C4-2B (cell line): Measurements from ENCODE around the gene CUEDC2.

Experiments used
- H3K27ac ChIP-seq: fragments of 450-650 bp; 2 replicates; pipeline ENCODE4 v1.5.1; 2017
- CTCF ChIP-seq: fragments of 450-650 bp; conservative IDR thresholded peaks from 2 replicates; pipeline ENCODE4 v1.5.1; 2017; ENCODE audit warnings: mild to moderate bottlenecking
- ZFX ChIP-seq: fragments of 450-650 bp; IDR thresholded peaks from 2 replicates; pipeline ENCODE4 v1.6.1; 2017

Gene CUEDC2

GRCh38 chr10:102422545-102423129 lies 9.7 kb downstream of the CUEDC2 start:
- peak overlapping the region; percentile 93 for H3K27ac ChIP-seq

DNA sequence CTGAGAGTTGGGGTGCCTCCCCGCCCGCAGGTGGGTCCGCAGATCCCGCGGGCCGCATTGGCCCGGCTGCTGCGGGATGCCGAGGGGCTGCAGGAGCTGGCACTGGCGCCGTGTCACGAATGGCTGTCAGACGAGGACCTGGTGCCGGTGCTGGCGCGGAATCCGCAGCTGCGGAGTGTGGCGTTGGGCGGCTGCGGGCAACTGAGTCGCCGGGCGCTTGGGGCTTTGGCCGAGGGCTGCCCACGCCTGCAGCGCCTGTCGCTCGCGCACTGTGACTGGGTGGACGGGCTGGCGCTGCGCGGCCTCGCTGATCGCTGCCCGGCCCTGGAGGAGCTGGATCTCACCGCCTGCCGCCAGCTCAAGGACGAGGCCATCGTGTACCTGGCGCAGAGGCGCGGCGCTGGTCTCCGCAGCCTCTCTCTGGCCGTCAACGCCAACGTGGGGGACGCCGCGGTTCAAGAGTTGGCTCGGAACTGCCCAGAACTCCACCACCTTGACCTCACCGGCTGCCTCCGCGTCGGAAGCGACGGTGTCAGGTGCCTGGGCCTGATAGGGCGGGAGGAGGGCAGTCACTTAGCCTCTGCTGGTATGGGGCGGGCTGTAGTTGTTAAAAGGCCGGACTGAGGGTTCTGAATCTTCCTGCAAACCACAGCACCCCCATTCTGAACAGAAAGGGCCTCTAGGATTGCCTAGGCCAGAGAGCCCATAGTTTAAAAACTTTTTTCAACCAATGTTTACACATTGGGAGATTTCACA lies 10.4 kb downstream of the CUEDC2 start:
- TF ChIP-seq ZFX (no peak), CTCF (no peak)
- peak overlapping the region; percentile 93 for H3K27ac ChIP-seq

More at GRCh38 chr10:102422545-102423129, 9.7 kb downstream of the CUEDC2 start:
- TF ChIP-seq ZFX: no peak
- peak; percentile 97 for TF ChIP-seq CTCF

DNA sequence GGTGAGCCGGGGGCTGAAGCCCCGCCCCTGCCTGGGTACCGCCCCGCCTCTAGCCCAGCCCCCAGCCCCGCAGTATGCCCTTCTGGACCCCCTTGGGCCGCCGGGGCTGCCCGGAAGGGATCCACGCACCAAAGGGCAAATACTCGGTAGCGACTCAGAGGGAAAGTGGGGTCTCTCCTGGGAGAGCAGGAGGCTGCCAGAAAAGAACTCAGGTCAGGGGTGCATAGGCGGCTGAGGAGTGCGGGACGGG lies 10.9 kb downstream of the CUEDC2 start:
- peak overlapping the region; percentile 93 for H3K27ac ChIP-seq
- peak; percentile 10 for TF ChIP-seq ZFX
- TF ChIP-seq CTCF: no peak

DNA sequence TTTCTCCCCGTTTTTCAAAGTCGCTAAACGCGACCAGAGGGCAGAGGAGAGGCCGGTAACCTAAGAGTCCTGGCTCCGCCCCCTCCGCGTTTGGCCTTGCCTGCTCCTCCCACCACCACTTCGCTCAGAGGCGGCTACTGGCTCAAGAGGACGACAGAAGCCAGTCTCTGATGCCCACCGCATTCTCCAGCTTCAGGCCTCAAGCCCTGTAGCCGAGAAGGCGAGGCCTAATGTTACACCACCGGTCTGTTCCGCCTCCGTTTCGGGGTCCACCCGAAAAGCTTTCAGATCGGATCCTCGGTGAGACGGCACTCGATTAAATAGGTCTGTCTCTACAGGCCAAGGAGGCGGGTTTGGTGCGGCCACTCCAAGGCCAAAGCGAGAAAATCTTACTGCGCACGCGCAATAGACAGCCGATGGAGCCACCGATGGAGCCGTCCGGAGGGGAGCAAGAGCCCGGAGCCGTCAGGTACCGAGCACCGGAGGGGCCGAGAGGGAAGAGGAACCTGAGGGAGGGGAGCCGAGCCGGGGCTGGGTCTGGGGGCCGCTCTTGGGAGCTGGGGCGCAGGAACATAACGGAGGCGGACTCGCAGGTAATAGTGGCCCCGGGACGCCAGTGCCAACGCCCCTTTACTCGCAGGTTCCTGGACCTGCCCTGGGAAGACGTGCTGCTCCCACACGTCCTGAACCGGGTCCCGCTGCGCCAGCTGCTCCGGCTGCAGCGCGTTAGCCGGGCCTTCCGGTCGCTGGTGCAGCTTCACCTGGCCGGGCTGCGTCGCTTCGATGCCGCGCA lies 11.5 kb downstream of the CUEDC2 start, which contains the start of gene FBXL15:
Gene FBXL15 (plus strand): TSS at position 123 of the 793 bp plus-strand sequence. CDS start 294 bp downstream, at position 417.
- TF ChIP-seq ZFX (peak; percentile 99), CTCF (no peak)
- peak within 1 kb of the TSS; percentile 93 for H3K27ac ChIP-seq

GRCh38 chr10:102420181-102420713 lies 12.1 kb downstream of the CUEDC2 start:
- TF ChIP-seq CTCF (no peak), ZFX (no peak)
- H3K27ac ChIP-seq: peak overlapping the region; percentile 93

DNA sequence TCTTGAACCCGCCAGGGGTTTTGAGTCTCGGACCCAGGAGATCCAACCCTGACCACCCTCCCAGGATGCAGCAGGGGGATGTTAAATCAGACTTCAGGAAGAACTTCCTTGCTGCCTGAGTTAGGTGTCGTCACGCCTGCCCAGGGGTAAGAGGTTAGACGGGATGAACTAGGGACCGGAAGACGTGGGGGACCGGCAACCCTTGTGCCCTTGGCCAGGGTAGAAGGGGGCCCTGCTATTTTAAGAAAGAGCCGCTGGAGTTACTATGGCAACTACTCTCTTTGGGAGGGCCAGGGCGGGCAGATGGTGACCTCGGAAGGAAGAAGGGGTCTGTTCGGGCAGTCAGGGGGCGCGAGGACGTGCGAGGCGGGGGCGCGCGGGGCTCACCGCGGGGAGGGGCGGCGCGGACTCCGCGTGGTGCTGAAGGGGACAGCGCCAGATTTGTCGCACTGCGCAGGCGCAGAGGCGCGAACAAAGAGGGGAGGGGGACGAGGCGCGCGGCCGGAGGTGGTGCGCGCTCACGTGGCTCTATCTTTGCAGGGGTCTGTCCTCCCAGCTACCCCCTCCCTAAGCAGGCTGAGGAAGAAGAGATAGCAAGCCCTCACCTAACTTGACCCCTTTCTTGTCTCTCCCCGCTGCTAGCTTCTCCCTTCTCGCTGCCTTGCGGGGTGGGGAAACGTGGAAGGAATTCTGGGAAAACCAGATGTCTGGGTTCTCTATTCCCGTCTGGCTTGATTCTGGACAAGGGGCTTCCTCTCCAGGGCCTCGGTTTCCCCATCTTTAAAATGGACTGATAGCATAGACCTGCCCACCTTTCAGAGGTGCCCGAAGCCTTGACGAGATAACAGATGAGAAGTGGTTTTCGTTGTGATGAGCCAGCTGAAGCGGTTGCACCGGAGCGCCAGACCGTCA lies 12.8 kb downstream of the CUEDC2 start:
- TF ChIP-seq CTCF (no peak), ZFX (no peak)
- peak overlapping the region; percentile 93 for H3K27ac ChIP-seq
